Measurements from ENCODE around the gene KHSRP. TPM values are rescaled to one million over a fixed set of nuclear protein-coding genes. Genes with fewer than 3 reads are reported as not detected.

Gene KHSRP
- total and polyA plus RNA-seq, 2 of the 13 experiments (the other 11 are each of a cell fraction or from before 2014, with no cell fraction given): 72.1 to 129 TPM

GRCh38 chr19:6448045-6448444, 23.4 kb upstream of the KHSRP start:
- CTCF ChIA-PET (ENCODE audit: low intra/inter-chr PET ratio, low total read pairs): no interaction called here
- no peak overlapping the region for H3K27ac ChIP-seq (ENCODE audit: extremely low read length, insufficient read depth, low read length)
- intact Hi-C loops (cut with micrococcal nuclease; ENCODE audit: unreplicated experiment): no loop called here
- POLR2A ChIA-PET: no interaction called here
- no TSS peak for BruUV-seq (replicated peaks)
- TF ChIP-seq ATF3 (CRISPR knock-in tag; IDR thresholded peaks at IDR 0.05): no peak
- H2AFZ ChIP-seq (ENCODE audit: low read length): no peak overlapping the region
- no peak overlapping the region for H3K4me2 ChIP-seq (ENCODE audit: low read depth, low read length)
- H3K4me1 ChIP-seq (ENCODE audit: insufficient read depth, low read length): no peaks in the 10 kb centered on the region
- H3K9ac ChIP-seq (ENCODE audit: insufficient read depth, low read depth, low read length): no peak overlapping the region
- in situ Hi-C loops (cut with HindIII; ENCODE audit: extremely low pct_ligation_motif_present, low pct_unique_long_range_greater_than_20kb): no loop called here
- H3K4me3 ChIP-seq (replicated peaks in 1 of 3; ENCODE audit: insufficient read depth in 1 of 3, low read depth in 2 of 3, low read length in 3 of 3): no peak overlapping the region
- H3K9me3 ChIP-seq (ENCODE audit: low read length): no peaks in the 10 kb centered on the region
- H4K20me1 ChIP-seq (ENCODE audit: insufficient read depth, low read length): no peaks in the 10 kb centered on the region
- DNase-seq (ENCODE audit: low spot score): no peak
- no peaks in the 10 kb centered on the region for H3K27me3 ChIP-seq (ENCODE audit: control insufficient read depth in 1 of 2, insufficient read depth in 2 of 2, low read length in 2 of 2)
- 100% methylated on average over 3 of the region's 3 CpGs for WGBS (ENCODE audit: low lambda C conversion rate)
- no peak for ATAC-seq
- no peak for FAIRE-seq
- no peaks in the 10 kb centered on the region for H3K79me2 ChIP-seq (ENCODE audit: insufficient read depth, low read length)
- peaks cover 0 to 2% of the 10 kb centered on the region in 2 experiments; a peak in 1 of 5 replicates for H3K36me3 ChIP-seq (replicated peaks in 1 of 2; ENCODE audit: control insufficient read depth in 1 of 2, insufficient read depth in 2 of 2, low read length in 2 of 2)

- Histone ChIP-seq H3K79me2 (ENCODE audit: insufficient read depth, low read length) (no peaks in the 10 kb centered on the region), H3K27ac (ENCODE audit: extremely low read length, insufficient read depth, low read length) (no peak overlapping the region), H3K9me3 (ENCODE audit: low read length) (no peaks in the 10 kb centered on the region), H4K20me1 (ENCODE audit: insufficient read depth, low read length) (no peaks in the 10 kb centered on the region), H3K9ac (ENCODE audit: insufficient read depth, low read depth, low read length) (no peak overlapping the region), H3K4me1 (ENCODE audit: insufficient read depth, low read length) (no peaks in the 10 kb centered on the region), H3K27me3 (ENCODE audit: control insufficient read depth in 1 of 2, insufficient read depth in 2 of 2, low read length in 2 of 2) (no peaks in the 10 kb centered on the region), H3K36me3 (replicated peaks in 1 of 2; ENCODE audit: control insufficient read depth in 1 of 2, insufficient read depth in 2 of 2, low read length in 2 of 2) (no peaks in the 10 kb centered on the region), H3K4me2 (ENCODE audit: low read depth, low read length) (no peak overlapping the region), H3K4me3 (replicated peaks in 1 of 3; ENCODE audit: insufficient read depth in 1 of 3, low read depth in 2 of 3, low read length in 3 of 3) (no peak overlapping the region), H2AFZ (ENCODE audit: low read length) (no peak overlapping the region)
- 98% methylated on average over 3 of the region's 3 CpGs for WGBS (ENCODE audit: low lambda C conversion rate)
- ATAC-seq (no peak), DNase-seq (ENCODE audit: low spot score) (no peak), FAIRE-seq (no peak)
- BruUV-seq (replicated peaks): no TSS peak
- ChIA-PET POLR2A (no interaction called here), CTCF (ENCODE audit: low intra/inter-chr PET ratio, low total read pairs) (no interaction called here)
- in situ Hi-C loops (cut with HindIII; ENCODE audit: extremely low pct_ligation_motif_present, low pct_unique_long_range_greater_than_20kb): no loop called here
- intact Hi-C loops (cut with micrococcal nuclease; ENCODE audit: unreplicated experiment): no loop called here
- TF ChIP-seq CBFB (CRISPR knock-in tag; IDR thresholded peaks at IDR 0.05): no peak
- TF ChIP-seq MTF1 (CRISPR knock-in tag; IDR thresholded peaks at IDR 0.05): no peak
- TF ChIP-seq, protein P1, sequence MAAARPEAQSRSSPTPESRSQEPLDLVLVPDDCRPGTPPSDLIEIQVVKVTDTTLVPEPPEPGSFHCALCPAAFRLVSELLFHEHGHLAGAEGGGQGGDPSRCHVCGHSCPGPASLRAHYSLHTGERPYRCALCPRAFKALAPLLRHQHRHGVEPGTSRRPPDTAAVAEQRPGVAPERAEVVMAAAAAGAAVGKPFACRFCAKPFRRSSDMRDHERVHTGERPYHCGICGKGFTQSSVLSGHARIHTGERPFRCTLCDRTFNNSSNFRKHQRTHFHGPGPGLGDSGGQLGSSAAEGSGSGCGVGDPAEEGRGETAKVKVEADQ (CRISPR knock-in tag; IDR thresholded peaks at IDR 0.05; ENCODE audit: borderline replicate concordance): no peak
- no peak for TF ChIP-seq HNRNPH1 (optimal IDR thresholded peaks at IDR 0.05; ENCODE audit: low read depth, low read length)
- TF ChIP-seq SP1 (IDR thresholded peaks at IDR 0.05): no peak
- TF ChIP-seq SP1 (CRISPR knock-in tag; IDR thresholded peaks at IDR 0.05): no peak
- TF ChIP-seq CBX5 (CRISPR knock-in tag; IDR thresholded peaks at IDR 0.05; ENCODE audit: borderline replicate concordance): no peak
- TF ChIP-seq ZNF780A (CRISPR knock-in tag; IDR thresholded peaks at IDR 0.05): no peak
- no peak for TF ChIP-seq SP140L (CRISPR knock-in tag; IDR thresholded peaks at IDR 0.05; ENCODE audit: borderline replicate concordance)
- TF ChIP-seq HDAC1 (CRISPR knock-in tag; IDR thresholded peaks at IDR 0.05): no peak
- no peak for TF ChIP-seq ZC3H13 (CRISPR knock-in tag; IDR thresholded peaks at IDR 0.05)
- no peak for TF ChIP-seq ETV6 (CRISPR knock-in tag; conservative IDR thresholded peaks at IDR 0.05)
- TF ChIP-seq NAIF1 (CRISPR knock-in tag; IDR thresholded peaks at IDR 0.05; ENCODE audit: borderline replicate concordance): no peak
- TF ChIP-seq, protein P2, sequence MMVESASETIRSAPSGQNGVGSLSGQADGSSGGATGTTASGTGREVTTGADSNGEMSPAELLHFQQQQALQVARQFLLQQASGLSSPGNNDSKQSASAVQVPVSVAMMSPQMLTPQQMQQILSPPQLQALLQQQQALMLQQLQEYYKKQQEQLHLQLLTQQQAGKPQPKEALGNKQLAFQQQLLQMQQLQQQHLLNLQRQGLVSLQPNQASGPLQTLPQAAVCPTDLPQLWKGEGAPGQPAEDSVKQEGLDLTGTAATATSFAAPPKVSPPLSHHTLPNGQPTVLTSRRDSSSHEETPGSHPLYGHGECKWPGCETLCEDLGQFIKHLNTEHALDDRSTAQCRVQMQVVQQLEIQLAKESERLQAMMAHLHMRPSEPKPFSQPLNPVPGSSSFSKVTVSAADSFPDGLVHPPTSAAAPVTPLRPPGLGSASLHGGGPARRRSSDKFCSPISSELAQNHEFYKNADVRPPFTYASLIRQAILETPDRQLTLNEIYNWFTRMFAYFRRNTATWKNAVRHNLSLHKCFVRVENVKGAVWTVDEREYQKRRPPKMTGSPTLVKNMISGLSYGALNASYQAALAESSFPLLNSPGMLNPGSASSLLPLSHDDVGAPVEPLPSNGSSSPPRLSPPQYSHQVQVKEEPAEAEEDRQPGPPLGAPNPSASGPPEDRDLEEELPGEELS (CRISPR knock-in tag; IDR thresholded peaks at IDR 0.05): no peak
- no peak for TF ChIP-seq PRPF4 (IDR thresholded peaks at IDR 0.05; ENCODE audit: low read depth, low read length, poor library complexity, severe bottlenecking)
Measured at GRCh38 chr19:6446452-6446851, 21.8 kb upstream of the KHSRP start.
